Measurements from ENCODE around the gene PRRT1.

The PRRT1 gene

GRCh38 chr6:32171234-32171633 lies 19.5 kb upstream of the PRRT1 start:
- peaks cover 36% of the 10 kb centered on the region for H3K79me2 ChIP-seq (ENCODE audit: control insufficient read depth, insufficient read depth, low read length, unreplicated experiment)
- H3K27ac ChIP-seq (ENCODE audit: low read depth, low read length): no peak overlapping the region
- no peak overlapping the region for H2AFZ ChIP-seq (ENCODE audit: low read length, unreplicated experiment)
- H3K27me3 ChIP-seq (ENCODE audit: insufficient read depth, low read length): no peaks in the 10 kb centered on the region
- H3K4me3 ChIP-seq (ENCODE audit: low read depth, low read length): no peak overlapping the region
- peaks cover 4% of the 10 kb centered on the region; the same call in 1 of the 2 replicates for H3K36me3 ChIP-seq (ENCODE audit: insufficient read depth, low read length)
- peaks cover 27% of the 10 kb centered on the region for H3K4me1 ChIP-seq (ENCODE audit: control insufficient read depth, insufficient read depth, low read length, unreplicated experiment)

GRCh38 chr6:32170294-32170693 lies 18.6 kb upstream of the PRRT1 start:
- Histone ChIP-seq H3K36me3 (ENCODE audit: insufficient read depth, low read length) (peaks cover 4% of the 10 kb centered on the region; the same call in 1 of the 2 replicates), H3K27me3 (ENCODE audit: insufficient read depth, low read length) (no peaks in the 10 kb centered on the region), H3K27ac (ENCODE audit: low read depth, low read length) (no peak overlapping the region), H3K79me2 (ENCODE audit: control insufficient read depth, insufficient read depth, low read length, unreplicated experiment) (peaks cover 30% of the 10 kb centered on the region), H3K4me3 (ENCODE audit: low read depth, low read length) (no peak overlapping the region), H2AFZ (ENCODE audit: low read length, unreplicated experiment) (no peak overlapping the region), H3K4me1 (ENCODE audit: control insufficient read depth, insufficient read depth, low read length, unreplicated experiment) (peaks cover 26% of the 10 kb centered on the region)

GRCh38 chr6:32168807-32169591 lies 17.3 kb upstream of the PRRT1 start:
- Histone ChIP-seq H3K36me3 (ENCODE audit: insufficient read depth, low read length) (peaks cover 4% of the 10 kb centered on the region; the same call in 1 of the 2 replicates), H3K27me3 (ENCODE audit: insufficient read depth, low read length) (no peaks in the 10 kb centered on the region), H3K4me3 (ENCODE audit: low read depth, low read length) (no peak overlapping the region), H3K79me2 (ENCODE audit: control insufficient read depth, insufficient read depth, low read length, unreplicated experiment) (peaks cover 17% of the 10 kb centered on the region), H2AFZ (ENCODE audit: low read length, unreplicated experiment) (no peak overlapping the region), H3K27ac (ENCODE audit: low read depth, low read length) (no peak overlapping the region), H3K4me1 (ENCODE audit: control insufficient read depth, insufficient read depth, low read length, unreplicated experiment) (peaks cover 16% of the 10 kb centered on the region)

GRCh38 chr6:32168350-32168749 lies 16.6 kb upstream of the PRRT1 start:
- H3K4me3 ChIP-seq (ENCODE audit: low read depth, low read length): no peak overlapping the region
- peaks cover 16% of the 10 kb centered on the region for H3K4me1 ChIP-seq (ENCODE audit: control insufficient read depth, insufficient read depth, low read length, unreplicated experiment)
- H2AFZ ChIP-seq (ENCODE audit: low read length, unreplicated experiment): no peak overlapping the region
- no peak overlapping the region for H3K27ac ChIP-seq (ENCODE audit: low read depth, low read length)
- peaks cover 4% of the 10 kb centered on the region; the same call in 1 of the 2 replicates for H3K36me3 ChIP-seq (ENCODE audit: insufficient read depth, low read length)
- no peaks in the 10 kb centered on the region for H3K27me3 ChIP-seq (ENCODE audit: insufficient read depth, low read length)
- H3K79me2 ChIP-seq (ENCODE audit: control insufficient read depth, insufficient read depth, low read length, unreplicated experiment): peaks cover 10% of the 10 kb centered on the region

- peaks cover 16% of the 10 kb centered on the region for H3K4me1 ChIP-seq (ENCODE audit: control insufficient read depth, insufficient read depth, low read length, unreplicated experiment)
- H3K36me3 ChIP-seq (ENCODE audit: insufficient read depth, low read length): peaks cover 4% of the 10 kb centered on the region; the same call in 1 of the 2 replicates
- no peak overlapping the region for H3K27ac ChIP-seq (ENCODE audit: low read depth, low read length)
- no peaks in the 10 kb centered on the region for H3K27me3 ChIP-seq (ENCODE audit: insufficient read depth, low read length)
- peaks cover 5% of the 10 kb centered on the region for H3K79me2 ChIP-seq (ENCODE audit: control insufficient read depth, insufficient read depth, low read length, unreplicated experiment)
- H3K4me3 ChIP-seq (ENCODE audit: low read depth, low read length): no peak overlapping the region
- no peak overlapping the region for H2AFZ ChIP-seq (ENCODE audit: low read length, unreplicated experiment)
These were observed 16.1 kb upstream of the PRRT1 start for GRCh38 chr6:32167761-32168262.

GRCh38 chr6:32167154-32167760 lies 15.5 kb upstream of the PRRT1 start:
- H2AFZ ChIP-seq (ENCODE audit: low read length, unreplicated experiment): no peak overlapping the region
- no peak overlapping the region for H3K27ac ChIP-seq (ENCODE audit: low read depth, low read length)
- H3K4me1 ChIP-seq (ENCODE audit: control insufficient read depth, insufficient read depth, low read length, unreplicated experiment): peaks cover 16% of the 10 kb centered on the region
- no peaks in the 10 kb centered on the region for H3K79me2 ChIP-seq (ENCODE audit: control insufficient read depth, insufficient read depth, low read length, unreplicated experiment)
- no peak overlapping the region for H3K4me3 ChIP-seq (ENCODE audit: low read depth, low read length)
- H3K36me3 ChIP-seq (ENCODE audit: insufficient read depth, low read length): peaks cover 4% of the 10 kb centered on the region; the same call in 1 of the 2 replicates
- no peaks in the 10 kb centered on the region for H3K27me3 ChIP-seq (ENCODE audit: insufficient read depth, low read length)

- Histone ChIP-seq H3K79me2 (ENCODE audit: control insufficient read depth, insufficient read depth, low read length, unreplicated experiment) (no peaks in the 10 kb centered on the region), H3K27ac (ENCODE audit: low read depth, low read length) (no peak overlapping the region), H2AFZ (ENCODE audit: low read length, unreplicated experiment) (no peak overlapping the region), H3K36me3 (ENCODE audit: insufficient read depth, low read length) (peaks cover 4% of the 10 kb centered on the region; the same call in 1 of the 2 replicates), H3K27me3 (ENCODE audit: insufficient read depth, low read length) (no peaks in the 10 kb centered on the region), H3K4me1 (ENCODE audit: control insufficient read depth, insufficient read depth, low read length, unreplicated experiment) (peaks cover 16% of the 10 kb centered on the region), H3K4me3 (ENCODE audit: low read depth, low read length) (no peak overlapping the region)
These were observed 14.8 kb upstream of the PRRT1 start for GRCh38 chr6:32166411-32167061.

- H3K36me3 ChIP-seq (ENCODE audit: insufficient read depth, low read length): peaks cover 4% of the 10 kb centered on the region; the same call in 1 of the 2 replicates
These were observed 12.6 kb upstream of the PRRT1 start, which contains the start of gene EGFL8 for GRCh38 chr6:32164295-32164694. Gene EGFL8 (plus strand): TSS chr6:32164595. CDS start chr6:32166166, 1,571 bp downstream.

GRCh38 chr6:32163559-32164258 lies 12.0 kb upstream of the PRRT1 start:
- Histone ChIP-seq H3K27ac (ENCODE audit: low read depth, low read length) (no peak overlapping the region), H3K4me1 (ENCODE audit: control insufficient read depth, insufficient read depth, low read length, unreplicated experiment) (peaks cover 5% of the 10 kb centered on the region), H3K36me3 (ENCODE audit: insufficient read depth, low read length) (peaks cover 4% of the 10 kb centered on the region; the same call in 1 of the 2 replicates), H3K4me3 (ENCODE audit: low read depth, low read length) (no peak overlapping the region), H2AFZ (ENCODE audit: low read length, unreplicated experiment) (no peak overlapping the region), H3K79me2 (ENCODE audit: control insufficient read depth, insufficient read depth, low read length, unreplicated experiment) (no peaks in the 10 kb centered on the region), H3K27me3 (ENCODE audit: insufficient read depth, low read length) (no peaks in the 10 kb centered on the region)

More at GRCh38 chr6:32164295-32164694, 12.6 kb upstream of the PRRT1 start, which contains the start of gene EGFL8:
- H3K27me3 ChIP-seq (ENCODE audit: insufficient read depth, low read length): no peaks in the 10 kb centered on the region
- H2AFZ ChIP-seq (ENCODE audit: low read length, unreplicated experiment): no peak within 1 kb of the TSS
- peaks cover 11% of the 10 kb centered on the region for H3K4me1 ChIP-seq (ENCODE audit: control insufficient read depth, insufficient read depth, low read length, unreplicated experiment)
- H3K27ac ChIP-seq (ENCODE audit: low read depth, low read length): no peak within 1 kb of the TSS
- no peak within 1 kb of the TSS for H3K4me3 ChIP-seq (ENCODE audit: low read depth, low read length)
- H3K79me2 ChIP-seq (ENCODE audit: control insufficient read depth, insufficient read depth, low read length, unreplicated experiment): no peaks in the 10 kb centered on the region

- Histone ChIP-seq H3K27me3 (ENCODE audit: insufficient read depth, low read length) (no peaks in the 10 kb centered on the region), H2AFZ (ENCODE audit: low read length, unreplicated experiment) (no peak overlapping the region), H3K4me1 (ENCODE audit: control insufficient read depth, insufficient read depth, low read length, unreplicated experiment) (peaks cover 10% of the 10 kb centered on the region), H3K36me3 (ENCODE audit: insufficient read depth, low read length) (peaks cover 12% of the 10 kb centered on the region; the same call in 1 of the 2 replicates), H3K27ac (ENCODE audit: low read depth, low read length) (no peak overlapping the region), H3K79me2 (ENCODE audit: control insufficient read depth, insufficient read depth, low read length, unreplicated experiment) (peaks cover 20% of the 10 kb centered on the region), H3K4me3 (ENCODE audit: low read depth, low read length) (no peak overlapping the region)
These were observed 6.3 kb upstream of the PRRT1 start for GRCh38 chr6:32158052-32158451.
